RWPE1 (cell line): ENCODE measurements around the gene ABHD17A.

ENCODE experiments used
- CTCF ChIA-PET: fragments of 350-600 bp; sonication (Branson Sonifier 250); formaldehyde crosslinking; extraction: SDS; loops from one replicate; lab custom pipeline; 2021; lab: Yijun Ruan, JAX
- POLR2A ChIA-PET: fragments of 400-600 bp; formaldehyde crosslinking; extraction: SDS; loops from one replicate; lab custom pipeline; 2020; ENCODE audit warnings: antibody characterized with exemption; ENCODE audit not compliant: low non-redundant PET; lab: Yijun Ruan, JAX
- DNase-seq: peaks from one replicate; pipeline ENCODE4 v3.0.0; 2012; ENCODE audit warnings: low spot score
- H3K27ac ChIP-seq: fragments of 450-650 bp; 2 replicates; pipeline ENCODE4 v1.5.1; 2017
- CTCF ChIP-seq: fragments of 450-650 bp; conservative IDR thresholded peaks from 2 replicates; pipeline ENCODE4 v1.5.1; 2017; ENCODE audit warnings: low read depth, mild to moderate bottlenecking

ABHD17A gene

GRCh38 chr19:1847348-1847683, 38.0 kb downstream of the ABHD17A start:
- ChIA-PET CTCF (interaction anchor here (1.1 kb wide), 1 partner anchor 9 kb away, joined by 5 read pairs; no protein-coding TSS in a partner anchor), POLR2A (no interaction called here)
- no peak for DNase-seq
- no peak for TF ChIP-seq CTCF
- H3K27ac ChIP-seq = peak overlapping the region; percentile 98

- ChIA-PET CTCF (interaction anchor here (0.8 to 1.1 kb wide), 2 partner anchors 9 to 10 kb away, joined by 3 to 5 read pairs; no protein-coding TSS in a partner anchor), POLR2A (interaction anchor here (0.6 kb wide), 1 partner anchor 288 kb away, joined by 3 read pairs; no protein-coding TSS in a partner anchor)
- no peak for TF ChIP-seq CTCF
- peak overlapping the region; percentile 98 for H3K27ac ChIP-seq
- no peak for DNase-seq
Measured at GRCh38 chr19:1846517-1847204, 38.6 kb downstream of the ABHD17A start.

GRCh38 chr19:1845642-1846041, 39.7 kb downstream of the ABHD17A start:
- TF ChIP-seq CTCF = no peak
- peak overlapping the region; percentile 98 for H3K27ac ChIP-seq
- no peak for DNase-seq
- ChIA-PET CTCF (interaction anchor here (0.5 to 0.6 kb wide), 3 partner anchors 175 to 427 kb away, joined by 3 read pairs; no protein-coding TSS in a partner anchor), POLR2A (no interaction called here)

GRCh38 chr19:1845125-1845515, 40.2 kb downstream of the ABHD17A start:
- POLR2A ChIA-PET = no interaction called here
- peak overlapping the region; percentile 98 for H3K27ac ChIP-seq
- TF ChIP-seq CTCF = no peak
- CTCF ChIA-PET = interaction anchor here (0.6 kb wide), 2 partner anchors 427 to 1332 kb away, joined by 3 to 5 read pairs; no protein-coding TSS in a partner anchor
- no peak for DNase-seq

GRCh38 chr19:1844513-1845124, 40.7 kb downstream of the ABHD17A start:
- no peak for DNase-seq
- ChIA-PET CTCF (interaction anchor here (0.6 kb wide), 1 partner anchor 1333 kb away, joined by 5 read pairs; no protein-coding TSS in a partner anchor), POLR2A (no interaction called here)
- H3K27ac ChIP-seq = peak overlapping the region; percentile 98
- TF ChIP-seq CTCF = no peak

GRCh38 chr19:1843646-1844394, 41.5 kb downstream of the ABHD17A start:
- POLR2A ChIA-PET = no interaction called here
- no peak for TF ChIP-seq CTCF
- CTCF ChIA-PET = interaction anchor here (0.6 to 1.6 kb wide), 2 partner anchors 18 to 37 kb away, joined by 3 to 6 read pairs; no protein-coding TSS in a partner anchor
- H3K27ac ChIP-seq = peak overlapping the region; percentile 98
- no peak for DNase-seq
